GM06990 (cell line): ENCODE results near the gene ZNF627.
"Not testable (repeated sequence)": the region's sequence is repeated elsewhere in the genome, so short reads cannot be mapped to it uniquely, and the experiment has no call there.

ENCODE experiments used
- DNase-seq: peaks from one replicate; pipeline ENCODE4 v3.0.0-alpha.2; 2011; ENCODE audit not compliant: insufficient read length; ENCODE audit errors: extremely low read depth
- H3K27me3 ChIP-seq: replicated peaks from 2 replicates; pipeline ENCODE4 v1.6.0; 2011; ENCODE audit warnings: low read length; ENCODE audit not compliant: control insufficient read depth, insufficient read depth
- H3K36me3 ChIP-seq: 2 replicates; pipeline ENCODE4 v1.5.1; 2011; ENCODE audit warnings: low read length; ENCODE audit not compliant: control insufficient read depth, insufficient read depth
- H3K4me3 ChIP-seq: replicated peaks from 2 replicates; pipeline ENCODE4 v1.5.1; 2011; ENCODE audit warnings: low read depth, mild to moderate bottlenecking, control low read depth, low read length
- TF ChIP-seq, protein P1 (sequence below): IDR thresholded peaks from 2 replicates; pipeline ENCODE4 v1.5.1; 2011; ENCODE audit warnings: low read length, control low read depth, mild to moderate bottlenecking, inconsistent platforms; ENCODE audit not compliant: insufficient read depth, poor library complexity, severe bottlenecking

ZNF627 gene

GRCh38 chr19:11596156-11596555 lies 1.1 kb upstream of the ZNF627 start:
- no peaks in the 10 kb centered on the region for H3K36me3 ChIP-seq

DNA sequence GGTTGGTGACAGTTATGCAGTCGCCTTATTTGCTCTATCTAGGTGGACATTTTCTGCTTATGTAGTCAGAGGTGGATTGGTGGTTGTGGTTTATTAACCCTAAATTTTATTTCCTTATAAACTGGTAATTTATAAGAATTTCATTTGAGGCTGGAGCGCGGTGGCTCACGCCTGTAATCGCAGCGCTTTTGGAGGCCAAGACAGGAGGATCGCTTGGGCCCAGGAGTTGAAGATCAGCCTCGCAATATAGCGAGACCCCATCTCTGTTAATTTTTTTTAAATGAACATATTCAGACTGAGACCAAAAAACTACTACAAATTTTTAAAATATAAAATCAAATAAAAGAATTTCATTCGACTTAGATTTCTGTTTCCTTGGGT lies 810 bp downstream of the ZNF627 start:
- Histone ChIP-seq H3K4me3 (peak overlapping the region; percentile 96), H3K27me3 (no peaks in the 10 kb centered on the region), H3K36me3 (no peaks in the 10 kb centered on the region)
- TF ChIP-seq, protein P1, sequence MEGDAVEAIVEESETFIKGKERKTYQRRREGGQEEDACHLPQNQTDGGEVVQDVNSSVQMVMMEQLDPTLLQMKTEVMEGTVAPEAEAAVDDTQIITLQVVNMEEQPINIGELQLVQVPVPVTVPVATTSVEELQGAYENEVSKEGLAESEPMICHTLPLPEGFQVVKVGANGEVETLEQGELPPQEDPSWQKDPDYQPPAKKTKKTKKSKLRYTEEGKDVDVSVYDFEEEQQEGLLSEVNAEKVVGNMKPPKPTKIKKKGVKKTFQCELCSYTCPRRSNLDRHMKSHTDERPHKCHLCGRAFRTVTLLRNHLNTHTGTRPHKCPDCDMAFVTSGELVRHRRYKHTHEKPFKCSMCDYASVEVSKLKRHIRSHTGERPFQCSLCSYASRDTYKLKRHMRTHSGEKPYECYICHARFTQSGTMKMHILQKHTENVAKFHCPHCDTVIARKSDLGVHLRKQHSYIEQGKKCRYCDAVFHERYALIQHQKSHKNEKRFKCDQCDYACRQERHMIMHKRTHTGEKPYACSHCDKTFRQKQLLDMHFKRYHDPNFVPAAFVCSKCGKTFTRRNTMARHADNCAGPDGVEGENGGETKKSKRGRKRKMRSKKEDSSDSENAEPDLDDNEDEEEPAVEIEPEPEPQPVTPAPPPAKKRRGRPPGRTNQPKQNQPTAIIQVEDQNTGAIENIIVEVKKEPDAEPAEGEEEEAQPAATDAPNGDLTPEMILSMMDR = no peak
- DNase-seq = no peak

More at GRCh38 chr19:11596156-11596555, 1.1 kb upstream of the ZNF627 start:
- TF ChIP-seq, protein P1 = no peak
- Histone ChIP-seq H3K27me3 (no peaks in the 10 kb centered on the region), H3K4me3 (no peak overlapping the region)
- DNase-seq = no peak

GRCh38 chr19:11598746-11599145 lies 1.5 kb downstream of the ZNF627 start:
- H3K36me3 ChIP-seq = peaks cover under 1% of the 10 kb centered on the region; the same call in 1 of the 2 replicates
- H3K27me3 ChIP-seq = no peaks in the 10 kb centered on the region
- DNase-seq = no peak
- peak overlapping the region; percentile 96; the same call in 1 of the 2 replicates for H3K4me3 ChIP-seq
- TF ChIP-seq, protein P1 = no peak

- H3K27me3 ChIP-seq, H3K4me3 ChIP-seq, DNase-seq, H3K36me3 ChIP-seq: not testable (repeated sequence)
Observed at GRCh38 chr19:11599704-11600103, 2.4 kb downstream of the ZNF627 start.

DNA sequence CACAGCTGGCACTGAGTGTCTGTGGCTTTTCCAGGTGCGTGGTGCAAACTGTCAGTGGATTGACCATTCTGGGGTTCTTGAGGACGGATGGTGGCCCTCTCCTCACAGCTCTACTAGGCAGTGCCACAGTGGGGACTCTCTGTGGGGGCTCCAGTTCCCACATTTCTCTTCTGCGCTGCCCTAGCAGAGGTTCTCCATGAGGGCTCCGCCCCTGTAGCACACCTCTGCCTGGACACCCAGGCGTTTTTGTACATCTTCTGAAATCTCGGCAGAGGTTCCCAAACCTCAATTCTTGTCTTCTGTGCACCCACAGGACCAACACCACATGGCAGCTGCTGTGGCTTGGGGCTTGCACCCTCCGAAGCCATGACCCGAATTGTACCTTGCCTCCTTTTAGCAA lies 9.2 kb downstream of the ZNF627 start:
- TF ChIP-seq, protein P1 = no peak
- DNase-seq = no peak
- no peaks in the 10 kb centered on the region for H3K27me3 ChIP-seq
- H3K4me3 ChIP-seq = no peak overlapping the region
- peaks cover 7% of the 10 kb centered on the region for H3K36me3 ChIP-seq

GRCh38 chr19:11611730-11612129 lies 14.4 kb downstream of the ZNF627 start:
- H3K36me3 ChIP-seq = peaks cover 5% of the 10 kb centered on the region
- H3K27me3 ChIP-seq = no peaks in the 10 kb centered on the region
- DNase-seq = no peak

More at GRCh38 chr19:11611730-11612129, 14.4 kb downstream of the ZNF627 start:
- TF ChIP-seq, protein P1 = no peak
- no peak overlapping the region for H3K4me3 ChIP-seq
